Osteoblast (primary cell): ENCODE results near the gene BICRA. TPM values are rescaled to one million over a fixed set of nuclear protein-coding genes. Genes with fewer than 3 reads are reported as not detected.

Experiments
- DNase-seq: peaks from one replicate; pipeline ENCODE4 v3.0.0; 2011; ENCODE audit warnings: low spot score, mixed read lengths; ENCODE audit not compliant: insufficient read length; ENCODE audit errors: missing footprints
- H2AFZ ChIP-seq: 2 replicates; pipeline ENCODE4 v1.6.0; 2011; ENCODE audit warnings: mild to moderate bottlenecking, low read length
- H3K27ac ChIP-seq: 2 replicates; pipeline ENCODE4 v1.5.1; 2011; ENCODE audit warnings: mild to moderate bottlenecking, low read depth, low read length, moderate library complexity
- H3K27me3 ChIP-seq: 2 replicates; pipeline ENCODE4 v1.6.0; 2012; ENCODE audit warnings: mild to moderate bottlenecking, control low read depth, inconsistent platforms, low read length, moderate library complexity; ENCODE audit not compliant: insufficient read depth
- H3K36me3 ChIP-seq: 2 replicates; pipeline ENCODE4 v1.5.1; 2011; ENCODE audit warnings: mild to moderate bottlenecking, low read length, control low read depth, moderate library complexity; ENCODE audit not compliant: insufficient read depth
- H3K4me1 ChIP-seq: 2 replicates; pipeline ENCODE4 v1.5.1; 2011; ENCODE audit warnings: mild to moderate bottlenecking, low read length, control low read depth, moderate library complexity; ENCODE audit not compliant: insufficient read depth
- H3K4me2 ChIP-seq: 2 replicates; pipeline ENCODE4 v1.6.0; 2011; ENCODE audit warnings: mild to moderate bottlenecking, low read length; ENCODE audit not compliant: insufficient read depth
- H3K4me3 ChIP-seq: fragments of 200-600 bp; sonication (generic); 3 replicates; pipeline ENCODE4 v1.5.1; 2012; ENCODE audit warnings: mild to moderate bottlenecking, low read length, inconsistent platforms; ENCODE audit not compliant: insufficient read depth
- H3K79me2 ChIP-seq: 2 replicates; pipeline ENCODE4 v1.6.0; 2012; ENCODE audit warnings: mild to moderate bottlenecking, low read length, control low read depth, inconsistent platforms; ENCODE audit not compliant: insufficient read depth
- H3K9me3 ChIP-seq: 2 replicates; pipeline ENCODE4 v1.5.1; 2011; ENCODE audit warnings: low read depth, low read length, control low read depth
- H4K20me1 ChIP-seq: 2 replicates; pipeline ENCODE4 v1.6.0; 2012; ENCODE audit warnings: mild to moderate bottlenecking, low read length, control low read depth; ENCODE audit not compliant: insufficient read depth
- CTCF ChIP-seq: IDR thresholded peaks from 2 replicates; pipeline ENCODE4 v1.5.1; 2011; ENCODE audit warnings: mild to moderate bottlenecking, low read depth, low read length, moderate library complexity; ENCODE audit errors: extremely low read depth
- total RNA-seq: library from RNA; depleted of rRNA; stranded (reverse); fragments of >200 nt; gene quantifications from 2 replicates; pipeline ENCODE4 v1.2.3, GENCODE V29; 2012

Gene BICRA
- total RNA-seq, 1 donor = 4.7 TPM

GRCh38 chr19:47719047-47719859 lies 110.3 kb downstream of the BICRA start:
- Histone ChIP-seq H3K4me1 (peaks cover 56% of the 10 kb centered on the region), H2AFZ (peak overlapping the region; percentile 31), H3K79me2 (peaks cover 55% of the 10 kb centered on the region), H3K9me3 (no peaks in the 10 kb centered on the region), H3K27me3 (no peaks in the 10 kb centered on the region), H3K36me3 (peaks cover 45% of the 10 kb centered on the region), H3K4me2 (peak overlapping the region; percentile 42), H3K27ac (peak overlapping the region; percentile 81), H4K20me1 (peaks cover 20% of the 10 kb centered on the region), H3K4me3 (peak overlapping the region; percentile 51)
- DNase-seq = peak; percentile 97
- TF ChIP-seq CTCF = no peak

GRCh38 chr19:47720669-47721422 lies 111.9 kb downstream of the BICRA start:
- Histone ChIP-seq H3K36me3 (peaks cover 49% of the 10 kb centered on the region), H2AFZ (no peak overlapping the region), H3K27me3 (no peaks in the 10 kb centered on the region), H3K4me3 (no peak overlapping the region), H4K20me1 (peaks cover 14% of the 10 kb centered on the region), H3K27ac (peak overlapping the region; percentile 52), H3K4me2 (no peak overlapping the region), H3K4me1 (peaks cover 47% of the 10 kb centered on the region), H3K79me2 (peaks cover 51% of the 10 kb centered on the region), H3K9me3 (no peaks in the 10 kb centered on the region)
- no peak for TF ChIP-seq CTCF
- peak; percentile 43 for DNase-seq

- Histone ChIP-seq H4K20me1 (peaks cover 7% of the 10 kb centered on the region), H3K27me3 (no peaks in the 10 kb centered on the region), H3K9me3 (no peaks in the 10 kb centered on the region), H3K36me3 (peaks cover 56% of the 10 kb centered on the region), H3K27ac (peak overlapping the region; percentile 90), H3K79me2 (peaks cover 47% of the 10 kb centered on the region), H3K4me2 (peak overlapping the region; percentile 75), H3K4me3 (peak overlapping the region; percentile 53), H2AFZ (no peak overlapping the region), H3K4me1 (peaks cover 58% of the 10 kb centered on the region)
- no peak for DNase-seq
- TF ChIP-seq CTCF = no peak
Observed at GRCh38 chr19:47723581-47723940, 114.6 kb downstream of the BICRA start.
